HCEC 1CT (cell line): ENCODE measurements around the gene JPH2.
"Not testable (repeated sequence)": the region's sequence is repeated elsewhere in the genome, so short reads cannot be mapped to it uniquely, and the experiment has no call there.

Experiments used
- DNase-seq: peaks from one replicate; pipeline ENCODE4 v3.0.0-alpha.2; 2017

JPH2 gene

GRCh38 chr20:44187054-44187771 lies at the start of gene JPH2:
Gene JPH2, minus strand, starts transcription at chr20:44187188. Its CDS starts 483 bp downstream, at chr20:44186705.
- peak; percentile 62 for DNase-seq

- DNase-seq, result no peak
Observed at GRCh38 chr20:44235702-44236101, 48.7 kb upstream of the JPH2 start.

- no peak for DNase-seq
Observed at GRCh38 chr20:44234566-44235317, 47.8 kb upstream of the JPH2 start.

GRCh38 chr20:44233436-44234016 lies 46.5 kb upstream of the JPH2 start:
- DNase-seq, result no peak

- not testable (repeated sequence) for DNase-seq
Observed at GRCh38 chr20:44232469-44232856, 45.5 kb upstream of the JPH2 start.

- no peak for DNase-seq
Observed at GRCh38 chr20:44231713-44232468, 44.9 kb upstream of the JPH2 start.

- no peak for DNase-seq
Observed at GRCh38 chr20:44231193-44231592, 44.2 kb upstream of the JPH2 start.

- DNase-seq, result no peak
Observed at GRCh38 chr20:44228465-44229258, 41.7 kb upstream of the JPH2 start.

GRCh38 chr20:44224637-44225036 lies 37.6 kb upstream of the JPH2 start:
- DNase-seq, result no peak

- no peak for DNase-seq
Observed at GRCh38 chr20:44223721-44224120, 36.7 kb upstream of the JPH2 start.

- no peak for DNase-seq
Observed at GRCh38 chr20:44222633-44223368, 35.8 kb upstream of the JPH2 start.

- no peak for DNase-seq
Observed at GRCh38 chr20:44222027-44222426, 35.0 kb upstream of the JPH2 start.

GRCh38 chr20:44221368-44221954 lies 34.5 kb upstream of the JPH2 start:
- DNase-seq, result no peak

- DNase-seq, result no peak
Observed at GRCh38 chr20:44219791-44220190, 32.8 kb upstream of the JPH2 start.

- DNase-seq, result no peak
Observed at GRCh38 chr20:44219170-44219730, 32.3 kb upstream of the JPH2 start.

GRCh38 chr20:44218446-44218845 lies 31.5 kb upstream of the JPH2 start:
- DNase-seq, result no peak

- DNase-seq, result peak; percentile 61
Observed at GRCh38 chr20:44217342-44218092, 30.5 kb upstream of the JPH2 start.

GRCh38 chr20:44215125-44215524 lies 28.1 kb upstream of the JPH2 start:
- DNase-seq, result peak; percentile 63

GRCh38 chr20:44212792-44213191 lies 25.8 kb upstream of the JPH2 start:
- DNase-seq, result peak; percentile 7
